ENCODE results near the gene SSMEM1. TPM values are rescaled to one million over a fixed set of nuclear protein-coding genes. Genes with fewer than 3 reads are reported as not detected.

The SSMEM1 gene
- total and polyA plus RNA-seq, 2 donors (not counting 1 experiment from before 2014, with no cell fraction given): not detected

DNA sequence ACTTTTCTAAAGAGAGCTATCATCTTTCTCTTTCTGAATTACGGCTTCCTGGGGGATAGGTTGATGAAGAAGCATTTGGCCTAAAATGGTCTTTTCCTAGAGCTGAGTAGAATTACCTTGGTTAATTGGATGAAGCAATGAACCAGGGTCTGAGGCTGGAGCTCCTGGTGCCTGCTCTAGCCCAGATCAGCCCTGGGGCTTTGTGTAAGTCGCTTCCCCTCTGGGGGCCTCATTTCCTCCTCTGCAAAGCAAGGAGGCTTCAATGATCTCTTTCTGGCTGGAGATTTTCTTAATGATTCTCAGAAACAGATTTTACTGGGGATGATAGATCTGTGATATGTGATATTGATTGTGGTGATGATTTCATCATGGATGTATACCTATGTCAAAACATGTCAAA lies 55.5 kb downstream of the SSMEM1 start:
- peaks cover 2% of the 10 kb centered on the region for H3K9me3 Mint-ChIP-seq (ENCODE audit: insufficient read depth)
- no peak overlapping the region for H3K4me2 ChIP-seq (replicated peaks; ENCODE audit: low read depth, low read length, poor library complexity, severe bottlenecking)
- ChIA-PET CTCF (interaction anchor here (1.3 kb wide), 1 partner anchor 495 kb away, joined by 3 read pairs; no protein-coding TSS in a partner anchor), POLR2A (no interaction called here)
- no peak overlapping the region for H3K9ac ChIP-seq (ENCODE audit: low read length)
- no peaks in the 10 kb centered on the region for H3K79me2 ChIP-seq (ENCODE audit: control insufficient read depth, insufficient read depth, low read length)
- no peak overlapping the region for H3K27ac Mint-ChIP-seq
- TF ChIP-seq CTCF (IDR thresholded peaks at IDR 0.05) (no peak), EZH2 (IDR thresholded peaks at IDR 0.05; ENCODE audit: borderline replicate concordance, insufficient read depth, low read depth, low read length, poor library complexity, severe bottlenecking) (no peak)
- intact Hi-C loops (cut with micrococcal nuclease): no loop called here
- peaks cover 2 to 19% (median 9%) of the 10 kb centered on the region in 3 donors for H3K9me3 ChIP-seq (ENCODE audit: control extremely low read depth in 1 of 3, control insufficient read depth in 2 of 3, insufficient read depth in 1 of 3, low read length in 2 of 3)
- H4K20me1 ChIP-seq (ENCODE audit: control insufficient read depth, insufficient read depth, low read length, poor library complexity, severe bottlenecking): no peaks in the 10 kb centered on the region
- no peak overlapping the region for H3K27ac ChIP-seq (ENCODE audit: low read length in 2 of 2)
- no peak overlapping the region for H3K4me3 ChIP-seq (ENCODE audit: control extremely low read depth in 1 of 5, extremely low read depth in 1 of 5, insufficient read depth in 1 of 5, low read depth in 2 of 5, low read length in 4 of 5)
- ATAC-seq (ENCODE audit: low read depth): no peak
- no peak for DNase-seq
- peaks cover 21% of the 10 kb centered on the region for H3K27me3 Mint-ChIP-seq
- no peaks in the 10 kb centered on the region for H3K27me3 ChIP-seq (replicated peaks in 1 of 4; ENCODE audit: control extremely low read depth in 1 of 4, control insufficient read depth in 3 of 4, insufficient read depth in 4 of 4, low read length in 3 of 4)
- no peaks in the 10 kb centered on the region for H3K4me1 ChIP-seq (ENCODE audit: control insufficient read depth in 2 of 2, insufficient read depth in 2 of 2, low read length in 2 of 2)
- no peak overlapping the region for H3K4me3 Mint-ChIP-seq
- no peak overlapping the region for H2AFZ ChIP-seq (ENCODE audit: insufficient read depth, low read depth, low read length, poor library complexity, severe bottlenecking)
- no peaks in the 10 kb centered on the region for H3K36me3 ChIP-seq (replicated peaks in 1 of 2; ENCODE audit: control extremely low read depth in 1 of 2, control insufficient read depth in 1 of 2, extremely low read depth in 1 of 2, insufficient read depth in 2 of 2, low read length in 1 of 2)
- WGBS (ENCODE audit: insufficient coverage): 30% methylated on average over 1 of the region's 2 CpGs
- no peaks in the 10 kb centered on the region for H3K4me1 Mint-ChIP-seq

Other genes with a start within 250 kb of the SSMEM1 start
- gene ZC3HC1, start 156.5 kb upstream of the SSMEM1 start, total RNA-seq: 22.5 and 27.1 TPM in 2 replicates
- gene ZC3HC1, start 156.5 kb upstream of the SSMEM1 start, polyA plus RNA-seq: 14.2 and 16.3 TPM in 2 replicates
- 25.3 and 25.7 TPM in 2 replicates for gene KLHDC10, start 137.3 kb upstream of the SSMEM1 start, total RNA-seq
- 7.1 and 8.9 TPM in 2 replicates for gene KLHDC10, start 137.3 kb upstream of the SSMEM1 start, polyA plus RNA-seq
- 33.2 and 35.8 TPM in 2 replicates for gene TMEM209, start 2.5 kb upstream of the SSMEM1 start, total RNA-seq
- gene TMEM209, start 2.5 kb upstream of the SSMEM1 start, polyA plus RNA-seq: 15.8 and 16.5 TPM in 2 replicates
- gene CPA2, start 59.0 kb downstream of the SSMEM1 start, total RNA-seq: not detected in 2 replicates
- not detected in 2 replicates for gene CPA2, start 59.0 kb downstream of the SSMEM1 start, polyA plus RNA-seq
- gene CPA4, start 85.3 kb downstream of the SSMEM1 start, total RNA-seq: not detected in 2 replicates
- not detected in 2 replicates for gene CPA4, start 85.3 kb downstream of the SSMEM1 start, polyA plus RNA-seq
- gene CPA5, start 137.0 kb downstream of the SSMEM1 start, total RNA-seq: not detected in 2 replicates
- 0.13 TPM in 1 of 2 replicates, not detected in the other for gene CPA5, start 137.0 kb downstream of the SSMEM1 start, polyA plus RNA-seq
- gene CPA1, start 172.6 kb downstream of the SSMEM1 start, total RNA-seq: not detected in 2 replicates
- gene CPA1, start 172.6 kb downstream of the SSMEM1 start, polyA plus RNA-seq: not detected in 2 replicates
- 5.9 and 6.1 TPM in 2 replicates for gene CEP41, start 233.2 kb downstream of the SSMEM1 start, total RNA-seq
- gene CEP41, start 233.2 kb downstream of the SSMEM1 start, polyA plus RNA-seq: 2.7 and 3.4 TPM in 2 replicates

Data from B cell (primary cell).